ENCODE results near the gene ZNF792. TPM values are rescaled to one million over a fixed set of nuclear protein-coding genes. Genes with fewer than 3 reads are reported as not detected.

Gene ZNF792
- total RNA-seq = 1.5 and 2.6 TPM in 2 replicates

DNA sequence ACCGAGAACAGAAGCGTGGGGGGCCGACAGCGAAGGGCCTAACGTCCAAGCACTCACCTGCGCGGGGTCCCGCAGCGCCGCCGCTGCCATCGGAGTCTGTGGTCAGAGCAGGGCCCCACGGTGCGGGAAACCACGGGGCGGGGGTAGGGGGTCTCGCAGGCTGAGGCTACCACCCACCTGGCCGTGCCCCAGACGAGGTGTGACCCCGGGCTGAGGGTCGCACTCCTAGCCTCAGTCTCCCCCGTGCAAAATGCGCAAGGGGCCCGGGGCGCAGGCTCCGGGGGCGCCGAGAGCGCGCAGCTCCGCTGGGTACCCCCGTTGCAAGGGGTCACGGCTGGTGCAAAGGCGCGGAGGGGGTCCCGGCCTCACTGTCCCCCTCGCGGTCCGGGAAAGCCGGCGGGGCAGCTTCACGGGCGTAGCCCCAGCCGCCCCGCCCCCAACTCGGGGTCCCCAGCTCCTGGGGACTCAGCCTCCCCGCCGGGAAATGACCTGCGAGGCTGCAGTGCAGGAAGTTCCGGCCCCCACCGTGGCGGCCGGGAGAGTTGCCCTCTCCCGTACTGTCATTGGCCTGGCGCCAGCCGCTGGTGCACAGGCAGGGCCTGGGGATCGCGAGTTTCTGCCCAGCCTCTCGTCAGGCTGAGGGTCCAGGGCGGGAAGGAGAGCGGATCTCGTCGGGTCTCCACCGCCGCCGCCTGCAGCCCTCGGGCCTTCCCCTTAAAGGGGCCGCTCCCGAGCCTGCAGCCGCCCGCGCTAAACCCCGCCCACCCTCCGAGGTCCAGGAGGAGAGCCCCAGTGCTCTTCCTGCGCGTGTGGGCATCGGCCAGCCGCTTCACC lies at the start of gene ZNF792:
TSS of gene ZNF792 (minus strand) at position 657 of the 834 bp plus-strand sequence. CDS start at position 90, 567 bp downstream.

DNA sequence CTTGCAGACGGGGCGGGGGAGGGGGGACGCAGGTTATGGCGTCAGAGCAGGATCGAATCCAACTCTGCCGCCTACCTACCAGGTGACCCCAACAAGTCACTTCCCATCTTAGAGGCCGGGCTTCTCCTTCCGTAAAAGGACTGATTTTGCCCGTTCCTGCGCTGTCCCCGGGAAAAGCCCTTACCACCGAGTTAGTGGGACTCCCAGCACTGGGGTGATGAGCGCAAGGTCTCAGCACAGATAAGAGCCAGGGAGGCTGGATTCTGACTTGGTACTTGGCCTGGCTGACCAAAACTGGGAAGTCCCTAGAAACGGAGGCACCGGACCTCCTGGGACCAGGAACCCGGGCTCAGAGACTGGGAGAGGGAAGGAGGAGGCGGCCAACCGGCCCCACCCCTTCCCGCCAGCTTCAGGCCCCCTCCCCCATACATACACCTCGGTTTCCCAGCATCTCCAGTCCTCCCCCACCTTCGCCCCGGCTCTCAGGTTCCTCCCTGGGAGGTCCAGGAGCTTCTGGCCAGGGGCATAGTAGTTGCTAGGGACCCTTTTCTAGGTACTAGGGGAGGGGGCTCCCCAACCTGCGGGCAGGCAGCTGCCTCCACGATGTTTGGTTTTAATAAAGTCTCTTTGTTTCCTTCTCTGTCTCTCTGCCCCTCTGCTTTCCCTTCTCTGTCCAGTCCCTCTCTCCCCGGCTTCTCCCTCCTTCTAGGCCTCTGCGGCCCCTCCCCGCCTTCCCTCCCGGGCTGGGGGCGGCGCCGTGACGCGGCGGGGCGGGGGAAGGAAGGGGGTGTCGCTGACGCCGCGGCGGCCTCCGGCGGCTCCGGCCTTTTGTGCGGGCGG lies 35.7 kb upstream of the ZNF792 start, which contains the start of gene GRAMD1A:
TSS of gene GRAMD1A (plus strand) at position 826 of the 840 bp plus-strand sequence. CDS start 156 bp downstream, outside the sequence.

DNA sequence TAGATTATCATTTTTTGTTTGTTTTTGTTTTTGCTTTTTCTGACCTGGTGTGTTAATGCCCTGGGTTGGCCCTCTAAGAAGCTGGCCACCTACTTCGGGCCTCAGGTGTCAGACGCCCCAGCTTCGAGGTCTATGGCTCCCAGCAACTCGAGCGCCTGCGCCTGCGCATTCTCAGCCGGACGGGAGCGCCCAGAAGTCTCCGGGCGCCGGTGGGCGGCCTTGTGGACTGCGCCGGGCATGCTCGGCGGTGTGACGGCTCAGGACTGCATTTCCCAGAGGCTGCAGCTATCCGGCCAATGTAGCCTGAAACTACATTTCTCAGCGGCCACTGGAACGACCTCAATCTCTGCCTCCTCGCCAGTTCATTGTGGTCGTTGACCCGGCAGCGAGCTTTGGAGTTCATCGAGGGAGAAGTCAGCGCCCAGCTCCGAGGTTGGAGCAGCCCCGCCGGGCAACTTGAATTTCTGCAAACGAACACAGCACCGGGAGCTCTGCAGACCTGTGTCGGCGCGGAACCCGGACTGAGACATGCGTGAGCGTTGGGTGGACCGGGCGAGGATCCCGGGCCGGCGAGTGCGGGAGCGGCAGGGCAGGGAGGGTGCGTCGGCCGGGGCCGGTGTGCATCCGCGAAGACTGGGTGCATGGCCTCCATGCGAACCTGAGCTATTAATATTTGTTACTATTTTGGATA lies 37.2 kb downstream of the ZNF792 start, which contains the start of gene ZNF30:
TSS of gene ZNF30 (plus strand) at position 219 of the 691 bp plus-strand sequence. CDS start 3,045 bp downstream, outside the sequence.

Other genes starting within 250 kb of the ZNF792 start
- 3.3 and 4.4 TPM in 2 replicates for gene ZNF181, start 230.0 kb downstream of the ZNF792 start, total RNA-seq
- 2.9 and 6.6 TPM in 2 replicates for gene ZNF599, start 191.0 kb downstream of the ZNF792 start, total RNA-seq
- gene ZNF30, start 37.3 kb downstream of the ZNF792 start, total RNA-seq = 1.6 and 2.3 TPM in 2 replicates
- 28.2 and 38.1 TPM in 2 replicates for gene GRAMD1A, start 36.1 kb upstream of the ZNF792 start, total RNA-seq
- gene SCN1B, start 66.2 kb upstream of the ZNF792 start, total RNA-seq = 0.42 and 0.70 TPM in 2 replicates
- 1.0 and 2.7 TPM in 2 replicates for gene HPN, start 77.5 kb upstream of the ZNF792 start, total RNA-seq
- 194 and 479 TPM in 2 replicates for gene FXYD3, start 151.6 kb upstream of the ZNF792 start, total RNA-seq
- not detected in 2 replicates for gene LGI4, start 170.8 kb upstream of the ZNF792 start, total RNA-seq
- not detected in 2 replicates for gene FXYD1, start 174.6 kb upstream of the ZNF792 start, total RNA-seq
- not detected in 2 replicates for gene FXYD7, start 179.0 kb upstream of the ZNF792 start, total RNA-seq
- 145 and 202 TPM in 2 replicates for gene FXYD5, start 190.5 kb upstream of the ZNF792 start, total RNA-seq

Data from hair follicular keratinocyte (primary cell).